SIG-M5 (cell line): ENCODE results near the gene TMEM128.
"Not testable (repeated sequence)": the region's sequence is repeated elsewhere in the genome, so short reads cannot be mapped to it uniquely, and the experiment has no call there.

Experiments used
- DNase-seq: peaks from one replicate; lab custom pipeline; 2025; lab: John Stamatoyannopoulos, UW

TMEM128 gene

GRCh38 chr4:4248029-4248884 lies at the start of gene TMEM128:
TMEM128 (minus strand) TSS chr4:4248223; CDS start chr4:4248202, 21 bp downstream.
- DNase-seq, result peak; percentile 49

GRCh38 chr4:4296283-4296846 lies 48.3 kb upstream of the TMEM128 start:
- no peak for DNase-seq

- DNase-seq, result no peak
These were observed 45.3 kb upstream of the TMEM128 start for GRCh38 chr4:4293279-4293678.

- DNase-seq, result no peak
These were observed 42.2 kb upstream of the TMEM128 start, which contains the start of the genes LYAR and ZBTB49 for GRCh38 chr4:4289941-4290850. LYAR (minus strand) TSS chr4:4290154; CDS start chr4:4283742, 6,412 bp downstream. ZBTB49 (plus strand) TSS chr4:4290251; CDS start chr4:4299946, 9,695 bp downstream.

- no peak for DNase-seq
These were observed 41.5 kb upstream of the TMEM128 start for GRCh38 chr4:4289597-4289940.

GRCh38 chr4:4289055-4289454 lies 41.0 kb upstream of the TMEM128 start:
- no peak for DNase-seq

GRCh38 chr4:4288098-4288497 lies 40.1 kb upstream of the TMEM128 start:
- no peak for DNase-seq

GRCh38 chr4:4284827-4285618 lies 37.0 kb upstream of the TMEM128 start:
- no peak for DNase-seq

GRCh38 chr4:4281787-4282186 lies 33.8 kb upstream of the TMEM128 start:
- DNase-seq, result no peak

- DNase-seq, result no peak
These were observed 29.5 kb upstream of the TMEM128 start for GRCh38 chr4:4277531-4277930.

GRCh38 chr4:4274226-4274625 lies 26.2 kb upstream of the TMEM128 start:
- DNase-seq, result no peak

- DNase-seq, result no peak
These were observed 23.9 kb upstream of the TMEM128 start for GRCh38 chr4:4271912-4272311.

- DNase-seq, result no peak
These were observed 22.5 kb upstream of the TMEM128 start for GRCh38 chr4:4270529-4270928.

GRCh38 chr4:4269856-4270255 lies 21.8 kb upstream of the TMEM128 start:
- DNase-seq, result no peak

GRCh38 chr4:4269331-4269731 lies 21.3 kb upstream of the TMEM128 start:
- DNase-seq, result no peak

GRCh38 chr4:4268776-4269175 lies 20.8 kb upstream of the TMEM128 start:
- no peak for DNase-seq

- no peak for DNase-seq
These were observed 20.0 kb upstream of the TMEM128 start for GRCh38 chr4:4267981-4268380.

- DNase-seq, result no peak
These were observed 12.2 kb upstream of the TMEM128 start for GRCh38 chr4:4260185-4260751.

- DNase-seq, result no peak
These were observed 11.6 kb upstream of the TMEM128 start for GRCh38 chr4:4259484-4260100.

- not testable (repeated sequence) for DNase-seq
These were observed 9.7 kb upstream of the TMEM128 start for GRCh38 chr4:4257705-4258104.

GRCh38 chr4:4256799-4257198 lies 8.8 kb upstream of the TMEM128 start:
- no peak for DNase-seq
